ENCODE results near the gene TOMM34.
A peak's percentile ranks its signal among the peaks of the same experiment; 100 is the strongest.

TOMM34 gene

GRCh38 chr20:44960103-44960852 lies at the start of gene TOMM34:
Gene TOMM34, minus strand, starts transcription at chr20:44960397. Its CDS starts 64 bp downstream, at chr20:44960333.
- Histone ChIP-seq H3K4me1 (ENCODE audit: low read length) (peaks cover 26% of the 10 kb centered on the region), H3K9me2 (replicated peaks; ENCODE audit: insufficient read depth, low read length) (no peaks in the 10 kb centered on the region)

DNA sequence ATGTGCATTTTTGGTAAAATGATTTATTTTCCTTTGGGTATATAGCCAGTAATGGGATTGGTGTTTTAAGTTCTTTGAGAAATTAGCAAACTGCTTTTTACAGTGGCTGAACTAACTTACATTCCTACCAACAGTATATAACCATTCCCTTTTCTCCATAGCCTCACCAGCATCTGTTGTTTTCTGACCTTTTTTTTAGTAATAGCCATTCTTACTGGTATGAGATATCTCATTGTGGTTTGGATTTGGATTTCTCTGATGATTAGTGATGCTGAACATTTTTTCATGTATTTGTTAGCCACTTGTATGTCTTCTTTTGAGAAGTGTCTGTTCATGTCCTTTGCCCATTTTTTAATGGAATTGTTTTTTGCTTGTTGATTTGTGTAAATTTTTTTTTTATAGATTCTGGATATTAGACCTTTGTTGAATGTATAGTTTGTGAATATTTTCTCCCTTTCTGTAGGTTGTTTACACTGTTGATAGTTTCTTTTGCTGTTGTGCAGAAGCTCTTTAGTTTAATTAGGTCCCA lies 48.4 kb upstream of the TOMM34 start:
- Histone ChIP-seq H3K27me3 (replicated peaks; ENCODE audit: insufficient read depth, low read length) (no peaks in the 10 kb centered on the region), H3K9me3 (replicated peaks; ENCODE audit: insufficient read depth, low read length) (no peaks in the 10 kb centered on the region), H3K4me1 (ENCODE audit: low read length) (no peaks in the 10 kb centered on the region), H3K79me2 (ENCODE audit: low read length) (peaks cover 92% of the 10 kb centered on the region), H3K4me3 (ENCODE audit: low read length) (no peak overlapping the region), H4K20me1 (ENCODE audit: insufficient read depth, low read length) (peaks cover 6% of the 10 kb centered on the region; the same call in 1 of the 2 replicates), H3K4me2 (ENCODE audit: low read depth, low read length) (no peak overlapping the region), H2AFZ (ENCODE audit: low read length) (no peak overlapping the region), H3F3A (ENCODE audit: insufficient read depth, low read length) (no peaks in the 10 kb centered on the region), H3K27ac (ENCODE audit: low read length) (no peak overlapping the region), H3K9ac (ENCODE audit: low read length) (no peak overlapping the region), H3K9me2 (replicated peaks; ENCODE audit: insufficient read depth, low read length) (no peaks in the 10 kb centered on the region), H3K36me3 (replicated peaks; ENCODE audit: insufficient read depth, low read length) (no peaks in the 10 kb centered on the region; the same call in 1 of the 2 replicates)
- no peak for DNase-seq
- TF ChIP-seq EZH2 (optimal IDR thresholded peaks at IDR 0.05; ENCODE audit: low read depth, low read length) (no peak), CTCF (IDR thresholded peaks at IDR 0.05; ENCODE audit: low read length) (no peak), EZH2phosphoT487 (IDR thresholded peaks at IDR 0.05; ENCODE audit: low read length) (no peak)

More at GRCh38 chr20:44960103-44960852, at the start of gene TOMM34:
- DNase-seq, result peak; percentile 97
- no peaks in the 10 kb centered on the region for H4K20me1 ChIP-seq (ENCODE audit: insufficient read depth, low read length)
- no peaks in the 10 kb centered on the region for H3F3A ChIP-seq (ENCODE audit: insufficient read depth, low read length)
- H3K4me2 ChIP-seq (ENCODE audit: low read depth, low read length), result peak within 1 kb of the TSS; percentile 91
- H3K36me3 ChIP-seq (replicated peaks; ENCODE audit: insufficient read depth, low read length), result no peaks in the 10 kb centered on the region
- H3K9ac ChIP-seq (ENCODE audit: low read length), result peak within 1 kb of the TSS; percentile 62
- no peak for TF ChIP-seq EZH2 (optimal IDR thresholded peaks at IDR 0.05; ENCODE audit: low read depth, low read length)
- TF ChIP-seq CTCF (IDR thresholded peaks at IDR 0.05; ENCODE audit: low read length), result no peak
- TF ChIP-seq EZH2phosphoT487 (IDR thresholded peaks at IDR 0.05; ENCODE audit: low read length), result no peak
- peaks cover 44% of the 10 kb centered on the region for H3K79me2 ChIP-seq (ENCODE audit: low read length)
- peak within 1 kb of the TSS; percentile 32; the same call in 1 of the 2 replicates for H3K27ac ChIP-seq (ENCODE audit: low read length)
- H3K4me3 ChIP-seq (ENCODE audit: low read length), result peak within 1 kb of the TSS; percentile 89
- H3K27me3 ChIP-seq (replicated peaks; ENCODE audit: insufficient read depth, low read length), result no peaks in the 10 kb centered on the region
- peak within 1 kb of the TSS; percentile 87 for H2AFZ ChIP-seq (ENCODE audit: low read length)
- H3K9me3 ChIP-seq (replicated peaks; ENCODE audit: insufficient read depth, low read length), result no peaks in the 10 kb centered on the region

DNA sequence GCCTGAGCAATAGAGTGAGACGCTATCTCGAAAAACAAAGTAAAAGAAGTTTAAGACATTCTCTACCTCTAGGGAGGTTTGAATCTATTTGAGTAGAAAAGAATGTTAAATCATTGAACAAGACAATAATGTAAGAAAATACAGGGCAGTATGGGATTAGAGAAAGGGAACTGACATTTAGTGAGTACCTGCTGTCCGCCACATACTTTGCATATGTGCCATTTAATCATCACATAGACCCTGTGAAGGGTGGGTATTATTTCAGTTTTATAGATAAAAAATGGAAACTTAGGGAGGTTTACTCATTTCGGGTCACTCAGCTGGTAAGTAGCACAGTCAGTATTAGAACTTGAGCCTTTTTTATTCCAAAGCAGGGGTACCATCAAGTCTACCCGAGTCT lies 37.5 kb upstream of the TOMM34 start:
- H4K20me1 ChIP-seq (ENCODE audit: insufficient read depth, low read length), result no peaks in the 10 kb centered on the region
- no peak overlapping the region for H3K9ac ChIP-seq (ENCODE audit: low read length)
- TF ChIP-seq EZH2phosphoT487 (IDR thresholded peaks at IDR 0.05; ENCODE audit: low read length) (no peak), CTCF (IDR thresholded peaks at IDR 0.05; ENCODE audit: low read length) (no peak), EZH2 (optimal IDR thresholded peaks at IDR 0.05; ENCODE audit: low read depth, low read length) (no peak)
- DNase-seq, result no peak
- H3K4me2 ChIP-seq (ENCODE audit: low read depth, low read length), result no peak overlapping the region
- H3K27ac ChIP-seq (ENCODE audit: low read length), result no peak overlapping the region
- peaks cover 28% of the 10 kb centered on the region for H3K36me3 ChIP-seq (replicated peaks; ENCODE audit: insufficient read depth, low read length)
- no peak overlapping the region for H3K4me3 ChIP-seq (ENCODE audit: low read length)
- H3K27me3 ChIP-seq (replicated peaks; ENCODE audit: insufficient read depth, low read length), result no peaks in the 10 kb centered on the region
- H2AFZ ChIP-seq (ENCODE audit: low read length), result no peak overlapping the region
- H3F3A ChIP-seq (ENCODE audit: insufficient read depth, low read length), result 0 out of 2 replicates have a peak, but pooled peaks cover 10% of the 10 kb centered on the region
- peaks cover 15% of the 10 kb centered on the region for H3K4me1 ChIP-seq (ENCODE audit: low read length)
- no peaks in the 10 kb centered on the region for H3K9me3 ChIP-seq (replicated peaks; ENCODE audit: insufficient read depth, low read length)
- H3K9me2 ChIP-seq (replicated peaks; ENCODE audit: insufficient read depth, low read length), result no peaks in the 10 kb centered on the region
- H3K79me2 ChIP-seq (ENCODE audit: low read length), result peaks cover 95% of the 10 kb centered on the region
